HG02623 (cell line): ENCODE results near the gene GRK5.

ENCODE experiments used
- ATAC-seq: cut with Tn5 transposase; IDR thresholded peaks from one replicate; pipeline ENCODE4 v1.9.1; 2021; ENCODE audit warnings: moderate library complexity; ENCODE audit not compliant: unreplicated experiment

GRK5 gene

GRCh38 chr10:119496273-119496672 lies 288.9 kb downstream of the GRK5 start:
- peak; percentile 88 for ATAC-seq

- ATAC-seq: no peak
Observed at GRCh38 chr10:119497243-119497642, 289.9 kb downstream of the GRK5 start.

- no peak for ATAC-seq
Observed at GRCh38 chr10:119498889-119499676, 291.7 kb downstream of the GRK5 start.

- ATAC-seq: no peak
Observed at GRCh38 chr10:119499677-119500002, 292.3 kb downstream of the GRK5 start.

GRCh38 chr10:119500123-119500795 lies 292.9 kb downstream of the GRK5 start:
- ATAC-seq: no peak

GRCh38 chr10:119500821-119501220 lies 293.4 kb downstream of the GRK5 start:
- no peak for ATAC-seq

GRCh38 chr10:119501690-119502089 lies 294.3 kb downstream of the GRK5 start:
- no peak for ATAC-seq

- no peak for ATAC-seq
Observed at GRCh38 chr10:119502209-119502608, 294.8 kb downstream of the GRK5 start.

- ATAC-seq: no peak
Observed at GRCh38 chr10:119502618-119503155, 295.3 kb downstream of the GRK5 start.

- no peak for ATAC-seq
Observed at GRCh38 chr10:119503821-119504220, 296.4 kb downstream of the GRK5 start.

- no peak for ATAC-seq
Observed at GRCh38 chr10:119504651-119505050, 297.3 kb downstream of the GRK5 start.

- ATAC-seq: no peak
Observed at GRCh38 chr10:119505131-119505551, 297.8 kb downstream of the GRK5 start.
